ENCODE results near the gene GPR179. TPM values are rescaled to one million over a fixed set of nuclear protein-coding genes. Genes with fewer than 3 reads are reported as not detected.

Gene GPR179
- total RNA-seq (under 0.01 TPM in 2 replicates), polyA plus RNA-seq (not detected in 2 replicates), polyA minus RNA-seq (ENCODE audit: low replicate concordance) (0.31 TPM in 1 of 2 replicates, not detected in the other)
- not detected in 2 replicates for polyA plus RNA-seq (2012)

- no peaks in the 10 kb centered on the region for H3K4me1 ChIP-seq (ENCODE audit: control insufficient read depth, extremely low read depth, insufficient read depth, low read length)
- no peak within 1 kb of the TSS for H3K4me3 ChIP-seq (replicated peaks in 1 of 4; ENCODE audit: control extremely low read depth in 1 of 4, insufficient read depth in 1 of 4, low read depth in 3 of 4, low read length in 4 of 4)
- H2AFZ ChIP-seq (ENCODE audit: low read length) = no peak within 1 kb of the TSS
- no peaks in the 10 kb centered on the region for H3K9me3 ChIP-seq (ENCODE audit: control insufficient read depth, insufficient read depth, low read depth, low read length)
- no peak within 1 kb of the TSS for H3K27ac ChIP-seq (ENCODE audit: insufficient read depth, low read length)
- no peaks in the 10 kb centered on the region for H3K36me3 ChIP-seq (ENCODE audit: control insufficient read depth, insufficient read depth, low read length)
- TF ChIP-seq EZH2 (IDR thresholded peaks at IDR 0.05; ENCODE audit: low read length, missing control alignments) = no peak
- no peak for TF ChIP-seq CTCF (conservative IDR thresholded peaks at IDR 0.05 in 1 of 2, IDR thresholded peaks at IDR 0.05 in 1 of 2; ENCODE audit: low read depth in 1 of 2, low read length in 2 of 2)
- DNase-seq (ENCODE audit: low read depth in 2 of 2) = no peak
- H3K4me2 ChIP-seq (ENCODE audit: extremely low read depth, insufficient read depth, low read length) = no peak within 1 kb of the TSS
- H4K20me1 ChIP-seq (ENCODE audit: control insufficient read depth, extremely low read depth, insufficient read depth, low read length) = no peaks in the 10 kb centered on the region
- no peaks in the 10 kb centered on the region for H3K79me2 ChIP-seq (ENCODE audit: control insufficient read depth, insufficient read depth, low read length)
- H3K9ac ChIP-seq (ENCODE audit: insufficient read depth, low read length) = no peak within 1 kb of the TSS
- H3K27me3 ChIP-seq (ENCODE audit: control insufficient read depth, insufficient read depth, low read length) = peaks cover 9% of the 10 kb centered on the region
Measured at GRCh38 chr17:38343608-38344419, at the start of gene GPR179. Gene GPR179, minus strand, starts transcription at chr17:38343956. Its CDS starts 167 bp downstream, at chr17:38343789.

GRCh38 chr17:38379448-38379847, 35.7 kb upstream of the GPR179 start:
- H3K4me2 ChIP-seq (ENCODE audit: extremely low read depth, insufficient read depth, low read length) = no peak overlapping the region
- DNase-seq (ENCODE audit: low read depth in 2 of 2) = no peak
- H3K36me3 ChIP-seq (ENCODE audit: control insufficient read depth, insufficient read depth, low read length) = peaks cover 4% of the 10 kb centered on the region
- H3K4me1 ChIP-seq (ENCODE audit: control insufficient read depth, extremely low read depth, insufficient read depth, low read length) = no peaks in the 10 kb centered on the region
- peaks cover 1% of the 10 kb centered on the region for H4K20me1 ChIP-seq (ENCODE audit: control insufficient read depth, extremely low read depth, insufficient read depth, low read length)
- no peak overlapping the region for H3K4me3 ChIP-seq (replicated peaks in 1 of 4; ENCODE audit: control extremely low read depth in 1 of 4, insufficient read depth in 1 of 4, low read depth in 3 of 4, low read length in 4 of 4)
- TF ChIP-seq EZH2 (IDR thresholded peaks at IDR 0.05; ENCODE audit: low read length, missing control alignments) (no peak), CTCF (conservative IDR thresholded peaks at IDR 0.05 in 1 of 2, IDR thresholded peaks at IDR 0.05 in 1 of 2; ENCODE audit: low read depth in 1 of 2, low read length in 2 of 2) (no peak)
- H3K27ac ChIP-seq (ENCODE audit: insufficient read depth, low read length) = no peak overlapping the region
- H3K9ac ChIP-seq (ENCODE audit: insufficient read depth, low read length) = no peak overlapping the region
- H2AFZ ChIP-seq (ENCODE audit: low read length) = no peak overlapping the region
- H3K79me2 ChIP-seq (ENCODE audit: control insufficient read depth, insufficient read depth, low read length) = no peaks in the 10 kb centered on the region
- H3K9me3 ChIP-seq (ENCODE audit: control insufficient read depth, insufficient read depth, low read depth, low read length) = no peaks in the 10 kb centered on the region
- no peaks in the 10 kb centered on the region for H3K27me3 ChIP-seq (ENCODE audit: control insufficient read depth, insufficient read depth, low read length)

- no peaks in the 10 kb centered on the region for H3K79me2 ChIP-seq (ENCODE audit: control insufficient read depth, insufficient read depth, low read length)
- no peak for TF ChIP-seq EZH2 (IDR thresholded peaks at IDR 0.05; ENCODE audit: low read length, missing control alignments)
- no peak for TF ChIP-seq CTCF (conservative IDR thresholded peaks at IDR 0.05 in 1 of 2, IDR thresholded peaks at IDR 0.05 in 1 of 2; ENCODE audit: low read depth in 1 of 2, low read length in 2 of 2)
- H3K4me3 ChIP-seq (replicated peaks in 1 of 4; ENCODE audit: control extremely low read depth in 1 of 4, insufficient read depth in 1 of 4, low read depth in 3 of 4, low read length in 4 of 4) = no peak overlapping the region
- no peak overlapping the region for H2AFZ ChIP-seq (ENCODE audit: low read length)
- DNase-seq (ENCODE audit: low read depth in 2 of 2) = no peak
- no peak overlapping the region for H3K27ac ChIP-seq (ENCODE audit: insufficient read depth, low read length)
- H3K4me1 ChIP-seq (ENCODE audit: control insufficient read depth, extremely low read depth, insufficient read depth, low read length) = no peaks in the 10 kb centered on the region
- no peaks in the 10 kb centered on the region for H3K27me3 ChIP-seq (ENCODE audit: control insufficient read depth, insufficient read depth, low read length)
- peaks cover 2% of the 10 kb centered on the region for H3K36me3 ChIP-seq (ENCODE audit: control insufficient read depth, insufficient read depth, low read length)
- H3K9ac ChIP-seq (ENCODE audit: insufficient read depth, low read length) = no peak overlapping the region
- H3K9me3 ChIP-seq (ENCODE audit: control insufficient read depth, insufficient read depth, low read depth, low read length) = no peaks in the 10 kb centered on the region
- H3K4me2 ChIP-seq (ENCODE audit: extremely low read depth, insufficient read depth, low read length) = no peak overlapping the region
- no peaks in the 10 kb centered on the region for H4K20me1 ChIP-seq (ENCODE audit: control insufficient read depth, extremely low read depth, insufficient read depth, low read length)
Measured at GRCh38 chr17:38369124-38369886, 25.5 kb upstream of the GPR179 start.

Measured in fibroblast of lung (primary cell).